Endothelial cell of umbilical vein (primary cell): ENCODE data around the gene TSKU. TPM values are rescaled to one million over a fixed set of nuclear protein-coding genes. Genes with fewer than 3 reads are reported as not detected.

Source experiments
- BruUV-seq: library from RNA; stranded (reverse); fragments of 400-500 nt; replicated peaks from 2 replicates; lab custom pipeline; 2021; lab: Mats Ljungman, UMichigan
- CTCF ChIA-PET: fragments of 300-600, 350-600 bp; sonication (Branson Sonifier 250); formaldehyde crosslinking; loops from one replicate; lab custom pipeline; 2021; ENCODE audit warnings: antibody characterized with exemption, inconsistent platforms; lab: Charles Lee
- POLR2A ChIA-PET: fragments of 300-600, 350-600 bp; sonication (Branson Sonifier 250); formaldehyde crosslinking; loops from one replicate; lab custom pipeline; 2021; ENCODE audit warnings: antibody characterized with exemption, inconsistent platforms; lab: Charles Lee
- DNase-seq: peaks from one replicate; pipeline ENCODE4 v3.0.0-alpha.2; 2011; ENCODE audit warnings: low read depth, low spot score
- FAIRE-seq: peaks from 2 replicates; lab custom pipeline; 2011; peaks lifted over from hg19 to GRCh38; lab: Jason Lieb, UNC
- H2AFZ ChIP-seq: 2 replicates; pipeline ENCODE4 v1.6.0; 2012; ENCODE audit warnings: low read depth, low read length, control low read depth, inconsistent platforms
- H3K27ac ChIP-seq: 2 replicates; pipeline ENCODE4 v1.5.1; 2011; ENCODE audit warnings: low read depth, mild to moderate bottlenecking, control low read depth, low read length, moderate library complexity; ENCODE audit not compliant: insufficient read depth
- H3K27me3 ChIP-seq, 2 experiments: 2 replicates each; pipeline versions ENCODE4 v1.6.0 to v1.6.1; 2011; ENCODE audit warnings: low read length in 2 of 2, mixed read lengths in 1 of 2; ENCODE audit not compliant: control insufficient read depth in 2 of 2, insufficient read depth in 2 of 2
- H3K36me3 ChIP-seq, 2 experiments: 2 replicates in 1 of 2; 3 replicates in 1 of 2; pipeline ENCODE4 v1.5.1; 2011; ENCODE audit warnings: low read length in 2 of 2, mild to moderate bottlenecking in 1 of 2, moderate library complexity in 1 of 2; ENCODE audit not compliant: control insufficient read depth in 2 of 2, insufficient read depth in 2 of 2; ENCODE audit errors: extremely low read depth in 1 of 2
- H3K4me1 ChIP-seq: 3 replicates; pipeline ENCODE4 v1.5.1; 2011; ENCODE audit warnings: mild to moderate bottlenecking, low read length; ENCODE audit not compliant: control insufficient read depth, insufficient read depth; ENCODE audit errors: extremely low read depth
- H3K4me2 ChIP-seq: 2 replicates; pipeline ENCODE4 v1.6.1; 2011; ENCODE audit warnings: low read length, control low read depth, mixed read lengths; ENCODE audit not compliant: insufficient read depth
- H3K4me3 ChIP-seq, 3 experiments: fragments of 200-600 bp in 1 of 3; sonication (generic), shearing (Covaris generic) in 1 of 3; replicated peaks in 1 of 3; 2 replicates each; pipeline ENCODE4 v1.5.1; 2011 to 2016; ENCODE audit warnings: control low read depth in 3 of 3, low read length in 3 of 3, mild to moderate bottlenecking in 2 of 3, inconsistent platforms in 1 of 3, low read depth in 1 of 3, moderate library complexity in 1 of 3; ENCODE audit not compliant: insufficient read depth in 1 of 3
- H3K79me2 ChIP-seq: 2 replicates; pipeline ENCODE4 v1.6.0; 2012; ENCODE audit warnings: low read length, inconsistent platforms; ENCODE audit not compliant: control insufficient read depth, insufficient read depth
- H3K9ac ChIP-seq: replicated peaks from 2 replicates; pipeline ENCODE3; 2011; ENCODE audit warnings: low read length, control low read depth; ENCODE audit not compliant: insufficient read depth; ENCODE audit errors: extremely low read depth
- H3K9me1 ChIP-seq: replicated peaks from 3 replicates; pipeline ENCODE4 v1.6.0; 2011; ENCODE audit warnings: mild to moderate bottlenecking, low read length; ENCODE audit not compliant: control insufficient read depth, insufficient read depth; ENCODE audit errors: extremely low read depth
- H3K9me3 ChIP-seq: replicated peaks from 2 replicates; pipeline ENCODE4 v1.5.1; 2012; ENCODE audit warnings: low read length, inconsistent platforms; ENCODE audit not compliant: control insufficient read depth, insufficient read depth
- H4K20me1 ChIP-seq: replicated peaks from 2 replicates; pipeline ENCODE3; 2011; ENCODE audit warnings: mild to moderate bottlenecking, low read length; ENCODE audit not compliant: control insufficient read depth, insufficient read depth; ENCODE audit errors: extremely low read depth
- EZH2 ChIP-seq: IDR thresholded peaks from 2 replicates; pipeline ENCODE4 v1.6.1; 2012; ENCODE audit warnings: borderline replicate concordance, low read depth, mild to moderate bottlenecking, moderate library complexity, low read length, inconsistent platforms; ENCODE audit not compliant: severe bottlenecking
- FOS ChIP-seq: IDR thresholded peaks from 2 replicates; pipeline ENCODE4 v1.6.1; 2011; ENCODE audit warnings: mild to moderate bottlenecking, low read length, moderate library complexity, borderline replicate concordance; ENCODE audit not compliant: insufficient read depth
- GATA2 ChIP-seq: IDR thresholded peaks from 2 replicates; pipeline ENCODE4 v1.7.0; 2011; ENCODE audit warnings: low read depth, mild to moderate bottlenecking, moderate library complexity, mixed read lengths, low read length; ENCODE audit not compliant: insufficient read length, insufficient read depth
- JUN ChIP-seq: IDR thresholded peaks from 2 replicates; pipeline ENCODE4 v1.6.1; 2011; ENCODE audit warnings: borderline replicate concordance, low read depth; ENCODE audit not compliant: insufficient read length, insufficient read depth
- MYC ChIP-seq: IDR thresholded peaks from one replicate; pipeline ENCODE4 v1.6.1; 2011; ENCODE audit warnings: mild to moderate bottlenecking, low read depth, low read length
- POLR2A ChIP-seq: IDR thresholded peaks from 2 replicates; pipeline ENCODE4 v1.6.1; 2012; ENCODE audit warnings: low read depth, mild to moderate bottlenecking, control low read depth, low read length
- POLR2AphosphoS5 ChIP-seq: IDR thresholded peaks from 2 replicates; pipeline ENCODE4 v1.6.1; 2012; ENCODE audit warnings: low read depth, mild to moderate bottlenecking, control low read depth, low read length, moderate library complexity; ENCODE audit not compliant: insufficient read depth
- dilution Hi-C: fragments of 300-500 bp; cut with MboI; formaldehyde crosslinking; loops from one replicate; pipeline ENCODE4 v1.15.0; 2019; ENCODE audit warnings: low sequenced_read_pairs; ENCODE audit not compliant: extremely low pct_ligation_motif_present
- intact Hi-C: fragments of 100-400 bp; cut with micrococcal nuclease; formaldehyde crosslinking; loops from one replicate; pipeline ENCODE4 v1.10.0; 2022
- polyA plus RNA-seq, 4 experiments: library from polyadenylated mRNA; depleted of rRNA in 3 of 4; stranded (reverse) in 3 of 4; unstranded in 1 of 4; fragments of >200 nt; gene quantifications; 2 replicates each; pipeline versions ENCODE4 v1.2.1 to v1.2.3, GENCODE V29; 2011 to 2012; ENCODE audit warnings: missing spikeins in 1 of 4
- total RNA-seq: library from RNA; stranded (reverse); gene quantifications from 2 replicates; pipeline ENCODE4 v1.2.3, GENCODE V29; 2021
- TF ChIP-seq, protein P1 (sequence below), 2 donors: IDR thresholded peaks; 1 replicate in 1 of 2; 2 replicates in 1 of 2; pipeline ENCODE4 v1.5.1; 2011; ENCODE audit warnings: low read length in 2 of 2, mild to moderate bottlenecking in 2 of 2, moderate library complexity in 2 of 2, control low read depth in 1 of 2, inconsistent platforms in 1 of 2, low read depth in 1 of 2; ENCODE audit not compliant: insufficient read depth in 1 of 2; ENCODE audit errors: extremely low read depth in 1 of 2
- TF ChIP-seq, protein P2 (sequence below): IDR thresholded peaks from 2 replicates; pipeline ENCODE4 v1.6.1; 2011; ENCODE audit not compliant: insufficient read depth, insufficient read length

Gene TSKU
- total and polyA plus RNA-seq, 2 donors (not counting 3 experiments of a cell fraction or from before 2014, with no cell fraction given), result 16.2 to 21.2 TPM

DNA sequence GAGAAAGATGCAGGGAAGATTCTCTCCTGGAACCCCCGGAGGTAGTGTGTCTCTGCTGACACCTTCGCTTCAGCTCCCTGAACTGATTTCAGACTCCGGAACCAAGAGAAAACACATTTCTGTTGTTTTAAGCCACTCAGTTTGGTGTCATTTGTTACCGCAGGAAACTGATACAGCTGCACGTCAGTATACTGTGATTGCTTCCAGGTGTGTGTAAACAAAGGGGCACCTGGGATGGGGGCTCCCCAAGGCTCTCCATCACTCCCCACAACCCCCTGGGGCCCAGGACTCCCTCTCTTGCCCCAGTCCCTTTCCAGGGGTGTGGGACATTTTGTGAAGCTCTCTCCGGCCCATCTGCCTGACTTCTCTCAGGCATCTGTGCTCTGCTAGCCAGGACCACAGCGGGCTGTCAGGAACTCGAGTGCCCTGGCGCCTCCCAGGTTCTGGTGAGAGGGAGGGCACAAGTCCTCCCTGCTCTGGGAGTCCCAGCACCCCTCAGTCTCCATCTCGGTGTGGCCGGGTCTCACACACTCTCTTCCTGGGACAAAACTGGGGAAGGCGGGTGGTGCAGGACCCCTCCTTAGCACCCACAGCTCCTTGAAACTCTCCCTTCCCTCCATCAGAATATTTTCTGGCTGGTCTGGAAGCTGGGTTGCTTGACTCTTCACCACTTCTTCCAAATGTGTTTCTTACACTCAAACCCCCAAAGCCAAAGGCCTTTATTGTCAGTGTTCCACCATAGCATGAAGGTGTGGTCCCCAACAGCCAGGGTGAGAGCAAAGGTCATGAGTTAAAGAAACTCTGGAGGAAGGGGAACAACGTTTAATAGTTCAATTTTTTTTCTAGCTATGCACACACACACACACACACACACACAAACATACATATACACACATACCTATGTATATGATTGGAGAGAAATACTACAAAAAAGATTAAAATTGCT, 35.0 kb upstream of the TSKU start:
- H4K20me1 ChIP-seq, result no peaks in the 10 kb centered on the region
- intact Hi-C loops (no loop called here), dilution Hi-C loops (no loop called here)
- DNase-seq (no peak), FAIRE-seq (no peak)
- H3K9ac ChIP-seq, result no peak overlapping the region
- H3K9me3 ChIP-seq, result no peaks in the 10 kb centered on the region
- H3K4me3 ChIP-seq, result no peak overlapping the region
- no peaks in the 10 kb centered on the region for H3K36me3 ChIP-seq
- no TSS peak for BruUV-seq
- H3K4me1 ChIP-seq, result peaks cover 2% of the 10 kb centered on the region
- H3K79me2 ChIP-seq, result no peaks in the 10 kb centered on the region
- H3K27ac ChIP-seq, result no peak overlapping the region
- peaks cover 0 to 3% of the 10 kb centered on the region in 2 experiments for H3K27me3 ChIP-seq
- no peaks in the 10 kb centered on the region for H3K9me1 ChIP-seq
- H3K4me2 ChIP-seq, result no peak overlapping the region
- POLR2A ChIA-PET, result no interaction called here
- no peak overlapping the region for H2AFZ ChIP-seq
- CTCF ChIA-PET, result interaction anchor here (0.9 to 3.4 kb wide), 8 partner anchors 13 to 53 kb away, joined by 3 to 18 read pairs (median 4); no protein-coding TSS in a partner anchor
- TF ChIP-seq GATA2, result no peak

DNA sequence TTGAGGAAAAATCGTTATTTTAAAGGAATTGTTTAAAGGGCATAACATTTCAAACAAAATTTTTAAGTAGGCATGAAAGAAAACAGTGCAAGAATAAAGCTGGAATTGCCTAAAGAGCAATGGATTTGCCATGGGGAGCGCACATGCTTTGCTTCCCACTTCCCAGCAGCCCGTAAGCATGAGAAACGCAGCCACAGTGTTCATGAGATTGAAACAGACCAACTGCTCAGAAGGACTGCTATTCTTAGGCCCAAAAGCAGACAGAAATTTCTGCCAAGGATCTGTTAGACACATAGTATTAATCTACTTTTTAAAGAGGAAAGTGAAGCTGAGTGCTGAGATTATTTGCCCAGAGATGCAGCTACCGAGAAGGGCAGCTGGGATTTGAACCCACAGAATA, 34.2 kb upstream of the TSKU start:
- Histone ChIP-seq H3K27me3 (no peaks in the 10 kb centered on the region), H3K9me1 (no peaks in the 10 kb centered on the region), H3K36me3 (no peaks in the 10 kb centered on the region), H3K79me2 (no peaks in the 10 kb centered on the region), H3K4me3 (no peak overlapping the region), H3K4me1 (peaks cover 2% of the 10 kb centered on the region), H3K9ac (no peak overlapping the region), H2AFZ (no peak overlapping the region), H4K20me1 (no peaks in the 10 kb centered on the region), H3K4me2 (no peak overlapping the region), H3K27ac (no peak overlapping the region), H3K9me3 (no peaks in the 10 kb centered on the region)
- CTCF ChIA-PET, result interaction anchor here (0.8 to 3.4 kb wide), 7 partner anchors 13 to 170 kb away, joined by 3 to 18 read pairs (median 3); no protein-coding TSS in a partner anchor
- TF ChIP-seq GATA2 (no peak), EZH2 (no peak), MYC (no peak), POLR2AphosphoS5 (no peak), FOS (no peak), POLR2A (no peak), JUN (no peak)
- TF ChIP-seq, protein P1, sequence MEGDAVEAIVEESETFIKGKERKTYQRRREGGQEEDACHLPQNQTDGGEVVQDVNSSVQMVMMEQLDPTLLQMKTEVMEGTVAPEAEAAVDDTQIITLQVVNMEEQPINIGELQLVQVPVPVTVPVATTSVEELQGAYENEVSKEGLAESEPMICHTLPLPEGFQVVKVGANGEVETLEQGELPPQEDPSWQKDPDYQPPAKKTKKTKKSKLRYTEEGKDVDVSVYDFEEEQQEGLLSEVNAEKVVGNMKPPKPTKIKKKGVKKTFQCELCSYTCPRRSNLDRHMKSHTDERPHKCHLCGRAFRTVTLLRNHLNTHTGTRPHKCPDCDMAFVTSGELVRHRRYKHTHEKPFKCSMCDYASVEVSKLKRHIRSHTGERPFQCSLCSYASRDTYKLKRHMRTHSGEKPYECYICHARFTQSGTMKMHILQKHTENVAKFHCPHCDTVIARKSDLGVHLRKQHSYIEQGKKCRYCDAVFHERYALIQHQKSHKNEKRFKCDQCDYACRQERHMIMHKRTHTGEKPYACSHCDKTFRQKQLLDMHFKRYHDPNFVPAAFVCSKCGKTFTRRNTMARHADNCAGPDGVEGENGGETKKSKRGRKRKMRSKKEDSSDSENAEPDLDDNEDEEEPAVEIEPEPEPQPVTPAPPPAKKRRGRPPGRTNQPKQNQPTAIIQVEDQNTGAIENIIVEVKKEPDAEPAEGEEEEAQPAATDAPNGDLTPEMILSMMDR (IDR thresholded peaks at IDR 0.05; ENCODE audit: extremely low read depth in 1 of 2, insufficient read depth in 1 of 2, low read depth in 1 of 2, low read length in 2 of 2), result no peak
- TF ChIP-seq, protein P2, sequence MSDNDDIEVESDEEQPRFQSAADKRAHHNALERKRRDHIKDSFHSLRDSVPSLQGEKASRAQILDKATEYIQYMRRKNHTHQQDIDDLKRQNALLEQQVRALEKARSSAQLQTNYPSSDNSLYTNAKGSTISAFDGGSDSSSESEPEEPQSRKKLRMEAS, result no peak
- no TSS peak for BruUV-seq
- POLR2A ChIA-PET, result interaction anchor here (0.6 kb wide), 1 partner anchor 96 kb away, joined by 5 read pairs; no protein-coding TSS in a partner anchor
- intact Hi-C loops, result no loop called here
- dilution Hi-C loops, result no loop called here
- FAIRE-seq (no peak), DNase-seq (no peak)
